ENCODE results near the gene CCDC3.
"Not testable (repeated sequence)": the region's sequence is repeated elsewhere in the genome, so short reads cannot be mapped to it uniquely, and the experiment has no call there.

CCDC3 gene

DNA sequence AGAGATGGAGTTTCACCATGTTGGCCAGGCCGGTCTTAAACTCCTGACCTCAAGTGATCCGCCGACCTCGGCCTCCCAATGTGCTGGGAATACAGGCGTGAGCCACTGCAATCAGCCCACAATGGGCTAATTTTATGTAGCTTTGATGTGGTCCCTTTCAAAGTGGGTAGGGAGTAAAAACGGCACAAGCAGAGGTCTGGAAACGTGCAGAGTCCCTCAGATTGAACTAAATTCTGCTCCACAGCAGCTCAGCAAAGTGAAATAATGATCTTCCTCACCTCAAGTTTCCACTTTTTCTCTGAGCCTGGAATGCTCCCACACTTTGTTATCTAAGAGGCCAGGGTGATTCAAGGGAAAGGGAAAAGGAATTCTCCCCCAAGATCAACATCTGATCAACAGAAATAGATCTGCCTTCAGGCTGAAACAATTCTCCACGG lies 6.1 kb downstream of the CCDC3 start:
- no peak for DNase-seq (ENCODE audit: low read depth in 1 of 2, low spot score in 1 of 2)
- no peak for TF ChIP-seq POLR2AphosphoS5 (IDR thresholded peaks at IDR 0.05; ENCODE audit: low read depth)
- TF ChIP-seq, protein P1, sequence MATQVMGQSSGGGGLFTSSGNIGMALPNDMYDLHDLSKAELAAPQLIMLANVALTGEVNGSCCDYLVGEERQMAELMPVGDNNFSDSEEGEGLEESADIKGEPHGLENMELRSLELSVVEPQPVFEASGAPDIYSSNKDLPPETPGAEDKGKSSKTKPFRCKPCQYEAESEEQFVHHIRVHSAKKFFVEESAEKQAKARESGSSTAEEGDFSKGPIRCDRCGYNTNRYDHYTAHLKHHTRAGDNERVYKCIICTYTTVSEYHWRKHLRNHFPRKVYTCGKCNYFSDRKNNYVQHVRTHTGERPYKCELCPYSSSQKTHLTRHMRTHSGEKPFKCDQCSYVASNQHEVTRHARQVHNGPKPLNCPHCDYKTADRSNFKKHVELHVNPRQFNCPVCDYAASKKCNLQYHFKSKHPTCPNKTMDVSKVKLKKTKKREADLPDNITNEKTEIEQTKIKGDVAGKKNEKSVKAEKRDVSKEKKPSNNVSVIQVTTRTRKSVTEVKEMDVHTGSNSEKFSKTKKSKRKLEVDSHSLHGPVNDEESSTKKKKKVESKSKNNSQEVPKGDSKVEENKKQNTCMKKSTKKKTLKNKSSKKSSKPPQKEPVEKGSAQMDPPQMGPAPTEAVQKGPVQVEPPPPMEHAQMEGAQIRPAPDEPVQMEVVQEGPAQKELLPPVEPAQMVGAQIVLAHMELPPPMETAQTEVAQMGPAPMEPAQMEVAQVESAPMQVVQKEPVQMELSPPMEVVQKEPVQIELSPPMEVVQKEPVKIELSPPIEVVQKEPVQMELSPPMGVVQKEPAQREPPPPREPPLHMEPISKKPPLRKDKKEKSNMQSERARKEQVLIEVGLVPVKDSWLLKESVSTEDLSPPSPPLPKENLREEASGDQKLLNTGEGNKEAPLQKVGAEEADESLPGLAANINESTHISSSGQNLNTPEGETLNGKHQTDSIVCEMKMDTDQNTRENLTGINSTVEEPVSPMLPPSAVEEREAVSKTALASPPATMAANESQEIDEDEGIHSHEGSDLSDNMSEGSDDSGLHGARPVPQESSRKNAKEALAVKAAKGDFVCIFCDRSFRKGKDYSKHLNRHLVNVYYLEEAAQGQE (IDR thresholded peaks at IDR 0.05; ENCODE audit: insufficient replicate concordance, low read depth) = no peak
- TF ChIP-seq, protein P2, sequence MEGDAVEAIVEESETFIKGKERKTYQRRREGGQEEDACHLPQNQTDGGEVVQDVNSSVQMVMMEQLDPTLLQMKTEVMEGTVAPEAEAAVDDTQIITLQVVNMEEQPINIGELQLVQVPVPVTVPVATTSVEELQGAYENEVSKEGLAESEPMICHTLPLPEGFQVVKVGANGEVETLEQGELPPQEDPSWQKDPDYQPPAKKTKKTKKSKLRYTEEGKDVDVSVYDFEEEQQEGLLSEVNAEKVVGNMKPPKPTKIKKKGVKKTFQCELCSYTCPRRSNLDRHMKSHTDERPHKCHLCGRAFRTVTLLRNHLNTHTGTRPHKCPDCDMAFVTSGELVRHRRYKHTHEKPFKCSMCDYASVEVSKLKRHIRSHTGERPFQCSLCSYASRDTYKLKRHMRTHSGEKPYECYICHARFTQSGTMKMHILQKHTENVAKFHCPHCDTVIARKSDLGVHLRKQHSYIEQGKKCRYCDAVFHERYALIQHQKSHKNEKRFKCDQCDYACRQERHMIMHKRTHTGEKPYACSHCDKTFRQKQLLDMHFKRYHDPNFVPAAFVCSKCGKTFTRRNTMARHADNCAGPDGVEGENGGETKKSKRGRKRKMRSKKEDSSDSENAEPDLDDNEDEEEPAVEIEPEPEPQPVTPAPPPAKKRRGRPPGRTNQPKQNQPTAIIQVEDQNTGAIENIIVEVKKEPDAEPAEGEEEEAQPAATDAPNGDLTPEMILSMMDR (IDR thresholded peaks at IDR 0.05; ENCODE audit: insufficient read depth, low read length) = no peak
- no peak for TF ChIP-seq GABPA (IDR thresholded peaks at IDR 0.05; ENCODE audit: low read depth)
- TF ChIP-seq SPI1 (IDR thresholded peaks at IDR 0.05; ENCODE audit: borderline replicate concordance, low read depth) = no peak
- Histone ChIP-seq H3K4me3 (replicated peaks; ENCODE audit: insufficient read depth, low read length) (no peak overlapping the region), H3K27me3 (ENCODE audit: insufficient read depth, poor library complexity, severe bottlenecking) (no peaks in the 10 kb centered on the region), H3K27ac (replicated peaks) (no peak overlapping the region)

DNA sequence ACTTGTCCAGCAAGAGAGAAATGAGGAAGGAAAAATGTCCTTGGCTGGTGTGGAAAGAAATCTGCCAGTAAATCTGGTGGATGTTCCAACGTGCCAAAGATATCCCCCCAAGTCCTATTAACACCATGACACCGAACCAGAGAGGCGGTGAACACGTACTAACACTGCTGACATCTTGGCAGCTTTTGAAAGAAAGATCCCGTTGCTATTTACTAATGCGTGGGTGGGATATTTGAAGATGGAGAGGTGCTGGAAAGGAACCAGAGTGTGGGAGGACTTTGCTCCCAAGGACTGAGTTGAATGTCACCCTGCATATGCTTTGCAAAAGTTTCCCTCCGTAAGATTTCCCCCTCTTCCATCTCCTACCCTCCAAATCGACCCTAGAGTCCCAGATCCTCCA lies 7.9 kb downstream of the CCDC3 start:
- no peak for DNase-seq (ENCODE audit: low read depth in 1 of 2, low spot score in 1 of 2)
- Histone ChIP-seq H3K27me3 (ENCODE audit: insufficient read depth, poor library complexity, severe bottlenecking) (no peaks in the 10 kb centered on the region), H3K27ac (replicated peaks) (no peak overlapping the region), H3K4me3 (replicated peaks; ENCODE audit: insufficient read depth, low read length) (no peak overlapping the region)
- TF ChIP-seq, protein P2 (IDR thresholded peaks at IDR 0.05; ENCODE audit: insufficient read depth, low read length) = no peak
- no peak for TF ChIP-seq GABPA (IDR thresholded peaks at IDR 0.05; ENCODE audit: low read depth)

DNA sequence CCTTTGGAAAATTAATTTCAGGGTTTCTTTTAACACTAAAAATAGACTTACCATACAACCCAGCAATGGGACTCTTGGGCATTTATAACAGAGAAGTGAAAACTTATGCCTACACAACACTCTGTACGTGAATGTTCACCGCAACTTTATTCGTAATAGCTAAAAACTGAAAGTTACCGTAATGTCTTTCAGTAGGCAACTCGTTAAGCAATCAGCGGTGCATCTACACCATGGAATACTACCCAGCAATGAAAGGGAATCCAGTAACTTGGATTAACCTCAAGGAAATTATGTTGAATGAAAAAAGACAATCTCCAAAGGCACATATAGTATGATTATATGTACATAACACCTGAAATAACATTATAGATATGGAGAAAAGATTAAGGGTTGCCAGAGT lies 16.2 kb downstream of the CCDC3 start:
- TF ChIP-seq SPI1 (IDR thresholded peaks at IDR 0.05; ENCODE audit: borderline replicate concordance, low read depth) = no peak
- TF ChIP-seq, protein P1 (IDR thresholded peaks at IDR 0.05; ENCODE audit: insufficient replicate concordance, low read depth) = no peak
- no peak for TF ChIP-seq GABPA (IDR thresholded peaks at IDR 0.05; ENCODE audit: low read depth)
- TF ChIP-seq, protein P2 (IDR thresholded peaks at IDR 0.05; ENCODE audit: insufficient read depth, low read length) = no peak
- no peak for TF ChIP-seq POLR2AphosphoS5 (IDR thresholded peaks at IDR 0.05; ENCODE audit: low read depth)
- H3K27me3 ChIP-seq (ENCODE audit: insufficient read depth, poor library complexity, severe bottlenecking) = no peaks in the 10 kb centered on the region
- H3K4me3 ChIP-seq (replicated peaks; ENCODE audit: insufficient read depth, low read length) = no peak overlapping the region
- no peak for DNase-seq (ENCODE audit: low read depth in 1 of 2, low spot score in 1 of 2)
- no peak overlapping the region for H3K27ac ChIP-seq (replicated peaks)

DNA sequence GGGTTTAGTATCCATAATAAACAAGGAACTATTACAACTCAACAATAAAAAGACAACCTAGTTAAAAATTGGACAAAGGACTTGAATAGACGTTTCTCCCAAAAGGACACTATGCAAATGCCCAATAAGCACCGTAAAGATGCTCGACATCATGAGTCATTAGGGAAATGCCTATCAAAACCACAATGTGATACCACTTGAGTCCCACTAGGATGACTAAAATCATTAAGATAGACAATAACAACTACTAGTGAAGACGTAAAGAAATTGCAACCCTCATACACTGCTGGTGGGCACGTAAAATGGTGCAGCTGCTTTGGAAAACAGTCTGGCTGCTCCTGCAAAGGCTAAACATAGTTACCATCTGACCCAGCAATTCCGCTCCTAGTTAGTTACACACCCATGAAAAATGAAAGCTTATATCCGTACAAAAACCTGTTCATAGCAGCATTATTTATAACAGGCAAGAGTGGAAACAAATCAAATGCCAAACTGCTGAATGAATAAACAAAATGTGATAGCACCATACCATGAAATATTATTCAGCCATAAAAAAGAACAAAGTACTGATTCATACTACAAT lies 17.3 kb downstream of the CCDC3 start:
- TF ChIP-seq POLR2AphosphoS5 (IDR thresholded peaks at IDR 0.05; ENCODE audit: low read depth) (no peak), GABPA (IDR thresholded peaks at IDR 0.05; ENCODE audit: low read depth) (no peak), SPI1 (IDR thresholded peaks at IDR 0.05; ENCODE audit: borderline replicate concordance, low read depth) (no peak)
- TF ChIP-seq, protein P1 (IDR thresholded peaks at IDR 0.05; ENCODE audit: insufficient replicate concordance, low read depth) = no peak
- TF ChIP-seq, protein P2 (IDR thresholded peaks at IDR 0.05; ENCODE audit: insufficient read depth, low read length) = no peak
- DNase-seq (ENCODE audit: low read depth in 1 of 2, low spot score in 1 of 2) = no peak
- no peaks in the 10 kb centered on the region for H3K27me3 ChIP-seq (ENCODE audit: insufficient read depth, poor library complexity, severe bottlenecking)
- no peak overlapping the region for H3K4me3 ChIP-seq (replicated peaks; ENCODE audit: insufficient read depth, low read length)
- H3K27ac ChIP-seq (replicated peaks) = no peak overlapping the region

DNA sequence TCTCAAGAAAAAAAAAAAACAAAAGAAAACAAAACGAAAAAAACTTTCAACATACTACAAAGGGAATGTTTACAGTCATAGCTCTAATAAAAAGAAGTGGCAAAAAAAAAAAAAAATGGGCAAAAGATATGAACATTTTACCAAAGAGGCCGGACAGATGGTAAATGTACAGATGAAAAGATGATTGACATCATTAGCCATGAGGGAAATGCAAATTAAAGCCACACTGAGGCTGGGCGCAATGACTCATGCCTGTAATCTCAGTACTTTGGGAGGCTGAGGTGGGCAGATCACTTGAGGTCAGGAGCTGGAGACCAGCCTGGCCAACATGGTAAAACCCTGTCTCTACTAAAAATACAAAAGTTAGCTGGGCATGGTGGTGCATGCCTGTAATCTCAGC lies 17.9 kb downstream of the CCDC3 start:
- H3K27me3 ChIP-seq (ENCODE audit: insufficient read depth, poor library complexity, severe bottlenecking); H3K4me3 ChIP-seq (replicated peaks; ENCODE audit: insufficient read depth, low read length); H3K27ac ChIP-seq (replicated peaks); DNase-seq (ENCODE audit: low read depth in 1 of 2, low spot score in 1 of 2): not testable (repeated sequence)

All from HL-60 (cell line).